ENCODE results near the gene KRTAP4-9. TPM values are rescaled to one million over a fixed set of nuclear protein-coding genes. Genes with fewer than 3 reads are reported as not detected.
A peak's percentile ranks its signal among the peaks of the same experiment; 100 is the strongest.
"Not testable (repeated sequence)": the region's sequence is repeated elsewhere in the genome, so short reads cannot be mapped to it uniquely, and the experiment has no call there.

Gene KRTAP4-9
- not detected for total RNA-seq
- polyA plus RNA-seq (ENCODE audit: insufficient read depth, low read depth, low replicate concordance) = not detected
- long read RNA-seq, donor 1 = 0 reads
- long read RNA-seq, donor 2 = 0 reads
- long read RNA-seq, donor 3 = 0 reads
- long read RNA-seq, donor 4 = 0 reads
- long read RNA-seq, donor 5 = 0 reads
- long read RNA-seq, donor 6 = 0 reads
- long read RNA-seq, donor 7 = 0 reads
- long read RNA-seq, donor 8 = 0 reads
- long read RNA-seq, donor 9 = 0 reads
- long read RNA-seq, donor 10 = 0 reads

DNA sequence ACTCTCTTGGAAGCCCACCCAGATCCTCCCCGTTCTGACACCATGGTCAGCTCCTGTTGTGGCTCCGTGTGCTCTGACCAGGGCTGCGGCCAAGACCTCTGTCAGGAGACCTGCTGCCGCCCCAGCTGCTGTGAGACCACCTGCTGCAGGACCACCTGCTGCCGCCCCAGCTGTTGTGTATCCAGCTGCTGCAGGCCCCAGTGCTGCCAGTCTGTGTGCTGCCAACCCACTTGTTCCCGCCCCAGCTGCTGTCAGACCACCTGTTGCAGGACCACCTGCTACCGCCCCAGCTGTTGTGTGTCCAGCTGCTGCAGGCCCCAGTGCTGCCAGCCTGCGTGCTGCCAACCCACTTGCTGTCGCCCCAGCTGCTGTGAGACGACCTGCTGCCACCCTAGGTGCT is at the start of gene KRTAP4-9:
KRTAP4-9 (plus strand) TSS at position 43 of the 400 bp plus-strand sequence; CDS start at position 43, 0 bp downstream.
- H3K9me3 ChIP-seq (ENCODE audit: control insufficient read depth in 2 of 3, insufficient read depth in 1 of 3, low read length in 3 of 3); H3K27ac ChIP-seq (ENCODE audit: low read depth in 2 of 2, low read length in 2 of 2); H3K9ac ChIP-seq (ENCODE audit: low read length in 3 of 3); H3K4me3 ChIP-seq (ENCODE audit: low read length in 3 of 3); intact Hi-C loops (cut with DNase I); H3K4me1 ChIP-seq (ENCODE audit: control insufficient read depth in 2 of 3, insufficient read depth in 2 of 3, low read depth in 1 of 3, low read length in 3 of 3); DNase-seq; H3K36me3 ChIP-seq (ENCODE audit: control insufficient read depth in 2 of 3, insufficient read depth in 3 of 3, low read length in 3 of 3); FAIRE-seq; H3K27me3 ChIP-seq (ENCODE audit: control insufficient read depth, insufficient read depth, low read length): not testable (repeated sequence)

DNA sequence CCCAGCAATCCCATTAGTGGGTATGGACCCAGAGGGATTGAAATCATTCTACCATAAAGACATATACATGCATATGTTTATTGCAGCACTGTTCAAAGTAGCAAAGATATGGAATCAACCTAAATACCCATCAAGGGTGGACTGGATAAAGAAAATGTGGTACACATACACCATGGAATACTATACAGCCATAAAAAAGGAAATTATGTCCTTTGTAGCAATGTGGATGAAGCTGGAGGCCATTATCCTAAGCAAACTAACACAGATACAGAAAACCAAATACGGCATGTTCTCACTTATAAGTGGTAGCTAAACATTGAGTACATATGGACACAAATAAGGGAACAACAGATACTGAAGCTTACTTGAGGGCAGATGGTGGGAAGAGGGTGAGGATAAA is 47.6 kb upstream of the KRTAP4-9 start:
- Histone ChIP-seq H3K9ac (ENCODE audit: low read length in 3 of 3) (no peak overlapping the region), H3K27ac (ENCODE audit: low read depth in 2 of 2, low read length in 2 of 2) (no peak overlapping the region), H3K4me1 (ENCODE audit: control insufficient read depth in 2 of 3, insufficient read depth in 2 of 3, low read depth in 1 of 3, low read length in 3 of 3) (no peaks in the 10 kb centered on the region), H3K36me3 (ENCODE audit: control insufficient read depth in 2 of 3, insufficient read depth in 3 of 3, low read length in 3 of 3) (no peaks in the 10 kb centered on the region), H3K27me3 (ENCODE audit: control insufficient read depth, insufficient read depth, low read length) (no peaks in the 10 kb centered on the region), H3K9me3 (ENCODE audit: control insufficient read depth in 2 of 3, insufficient read depth in 1 of 3, low read length in 3 of 3) (no peaks in the 10 kb centered on the region), H3K4me3 (ENCODE audit: low read length in 3 of 3) (no peak overlapping the region)
- DNase-seq (no peak), FAIRE-seq (no peak)
- intact Hi-C loops (cut with DNase I) = no loop called here
- TF ChIP-seq, protein P1, sequence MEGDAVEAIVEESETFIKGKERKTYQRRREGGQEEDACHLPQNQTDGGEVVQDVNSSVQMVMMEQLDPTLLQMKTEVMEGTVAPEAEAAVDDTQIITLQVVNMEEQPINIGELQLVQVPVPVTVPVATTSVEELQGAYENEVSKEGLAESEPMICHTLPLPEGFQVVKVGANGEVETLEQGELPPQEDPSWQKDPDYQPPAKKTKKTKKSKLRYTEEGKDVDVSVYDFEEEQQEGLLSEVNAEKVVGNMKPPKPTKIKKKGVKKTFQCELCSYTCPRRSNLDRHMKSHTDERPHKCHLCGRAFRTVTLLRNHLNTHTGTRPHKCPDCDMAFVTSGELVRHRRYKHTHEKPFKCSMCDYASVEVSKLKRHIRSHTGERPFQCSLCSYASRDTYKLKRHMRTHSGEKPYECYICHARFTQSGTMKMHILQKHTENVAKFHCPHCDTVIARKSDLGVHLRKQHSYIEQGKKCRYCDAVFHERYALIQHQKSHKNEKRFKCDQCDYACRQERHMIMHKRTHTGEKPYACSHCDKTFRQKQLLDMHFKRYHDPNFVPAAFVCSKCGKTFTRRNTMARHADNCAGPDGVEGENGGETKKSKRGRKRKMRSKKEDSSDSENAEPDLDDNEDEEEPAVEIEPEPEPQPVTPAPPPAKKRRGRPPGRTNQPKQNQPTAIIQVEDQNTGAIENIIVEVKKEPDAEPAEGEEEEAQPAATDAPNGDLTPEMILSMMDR (IDR thresholded peaks at IDR 0.05; ENCODE audit: borderline replicate concordance, extremely low read depth, insufficient read depth) = no peak

DNA sequence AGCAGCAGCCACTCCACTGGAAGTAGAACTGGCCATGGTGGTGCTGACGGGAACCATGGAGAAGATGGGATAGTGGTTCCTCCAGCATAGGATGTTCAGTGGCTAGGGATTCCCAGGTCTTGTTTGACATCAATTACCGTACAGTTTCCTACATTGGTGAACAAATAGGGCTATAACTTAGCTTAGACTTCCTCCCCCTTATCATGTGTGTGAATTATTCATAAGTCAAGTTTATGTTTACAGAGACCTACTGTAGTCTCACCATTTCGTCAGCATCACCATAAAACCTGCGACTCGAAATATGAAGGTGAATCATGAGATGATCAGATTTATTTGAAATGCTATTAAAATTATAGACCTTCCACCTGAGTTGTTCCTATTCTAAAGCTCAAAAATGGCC is 46.4 kb upstream of the KRTAP4-9 start:
- intact Hi-C loops (cut with DNase I) = no loop called here
- Histone ChIP-seq H3K9me3 (ENCODE audit: control insufficient read depth in 2 of 3, insufficient read depth in 1 of 3, low read length in 3 of 3) (no peaks in the 10 kb centered on the region), H3K4me3 (ENCODE audit: low read length in 3 of 3) (no peak overlapping the region), H3K4me1 (ENCODE audit: control insufficient read depth in 2 of 3, insufficient read depth in 2 of 3, low read depth in 1 of 3, low read length in 3 of 3) (no peaks in the 10 kb centered on the region), H3K9ac (ENCODE audit: low read length in 3 of 3) (no peak overlapping the region), H3K36me3 (ENCODE audit: control insufficient read depth in 2 of 3, insufficient read depth in 3 of 3, low read length in 3 of 3) (no peaks in the 10 kb centered on the region), H3K27ac (ENCODE audit: low read depth in 2 of 2, low read length in 2 of 2) (no peak overlapping the region), H3K27me3 (ENCODE audit: control insufficient read depth, insufficient read depth, low read length) (no peaks in the 10 kb centered on the region)
- no peak for DNase-seq
- no peak for FAIRE-seq
- TF ChIP-seq, protein P1 (IDR thresholded peaks at IDR 0.05; ENCODE audit: borderline replicate concordance, extremely low read depth, insufficient read depth) = no peak

DNA sequence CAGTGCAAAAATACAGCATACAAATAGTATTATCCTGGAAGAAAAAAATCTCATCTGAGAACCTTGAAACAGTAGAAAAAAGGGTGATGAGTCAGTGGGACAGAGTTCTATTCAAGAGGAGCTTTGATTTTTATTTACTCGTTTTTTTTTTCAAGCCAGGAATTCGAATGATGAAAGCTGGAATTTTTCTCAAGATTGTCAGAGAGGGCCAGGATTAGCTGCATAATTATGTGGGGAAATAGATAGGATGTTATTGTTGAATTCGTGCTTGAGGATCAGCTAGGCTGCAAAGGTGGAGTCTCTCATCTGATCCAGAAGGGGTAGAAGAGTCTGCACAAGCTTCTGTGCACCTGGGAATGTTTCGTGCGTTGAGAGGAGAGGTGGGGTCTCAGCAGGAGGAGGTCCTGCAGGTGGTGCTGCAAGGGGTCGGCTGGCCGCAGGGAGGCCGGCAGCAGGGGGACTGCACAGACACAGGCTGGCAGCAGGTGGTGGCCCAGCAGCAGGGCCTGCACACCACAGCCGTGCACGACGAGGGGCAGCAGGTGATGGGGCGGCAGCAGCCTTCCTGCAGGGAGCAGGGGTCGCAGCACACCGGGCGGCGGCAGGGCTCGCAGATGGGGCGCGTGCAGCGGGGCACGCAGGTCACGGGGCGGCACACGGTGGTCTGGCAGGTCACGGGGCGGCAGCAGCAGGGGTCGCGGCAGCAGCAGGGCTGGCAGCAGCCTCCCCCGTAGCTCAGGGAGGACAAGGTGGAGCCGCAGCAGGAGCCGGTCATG is 45.7 kb upstream of the KRTAP4-9 start:
- peak in 1 of 5 donors; percentile 12 for DNase-seq
- intact Hi-C loops (cut with DNase I); H3K4me1 ChIP-seq (ENCODE audit: control insufficient read depth in 2 of 3, insufficient read depth in 2 of 3, low read depth in 1 of 3, low read length in 3 of 3); H3K27me3 ChIP-seq (ENCODE audit: control insufficient read depth, insufficient read depth, low read length); H3K27ac ChIP-seq (ENCODE audit: low read depth in 2 of 2, low read length in 2 of 2); H3K9ac ChIP-seq (ENCODE audit: low read length in 3 of 3); H3K4me3 ChIP-seq (ENCODE audit: low read length in 3 of 3); H3K9me3 ChIP-seq (ENCODE audit: control insufficient read depth in 2 of 3, insufficient read depth in 1 of 3, low read length in 3 of 3); H3K36me3 ChIP-seq (ENCODE audit: control insufficient read depth in 2 of 3, insufficient read depth in 3 of 3, low read length in 3 of 3); FAIRE-seq: not testable (repeated sequence)

All from kidney (tissue), 22 donors.